Thyroid gland (tissue), 4 donors: ENCODE data around the gene PRMT7. TPM values are rescaled to one million over a fixed set of nuclear protein-coding genes. Genes with fewer than 3 reads are reported as not detected.

ENCODE experiments used
- DNase-seq, 2 donors: peaks; one replicate each; pipeline ENCODE4 v3.0.0-alpha.2; 2019
- H3K27ac ChIP-seq, 3 donors: fragments of 200-600 bp; sonication (generic); 1 replicate in 2 of 3; 2 replicates in 1 of 3; pipeline ENCODE4 v1.5.1; 2016 to 2019; ENCODE audit warnings: mild to moderate bottlenecking in 1 of 3, moderate library complexity in 1 of 3
- H3K27me3 ChIP-seq: fragments of 200-600 bp; sonication (generic); one replicate; pipeline ENCODE4 v1.5.1; 2019
- H3K36me3 ChIP-seq, 2 donors: fragments of 200-600 bp; sonication (generic); one replicate each; pipeline ENCODE4 v1.5.1; 2016 to 2019
- H3K4me1 ChIP-seq, 2 donors: fragments of 200-600 bp; sonication (generic); one replicate each; pipeline ENCODE4 v1.5.1; 2017 to 2019
- H3K4me3 ChIP-seq, 3 donors: fragments of 200-600 bp; sonication (generic); replicated peaks in 1 of 3; 1 replicate in 2 of 3; 2 replicates in 1 of 3; pipeline ENCODE4 v1.5.1; 2016; ENCODE audit warnings: mild to moderate bottlenecking in 1 of 3
- H3K9me3 ChIP-seq: fragments of 200-600 bp; sonication (generic); one replicate; pipeline ENCODE4 v1.5.1; 2017
- POLR2A ChIP-seq, 2 donors: fragments of 450-650 bp; IDR thresholded peaks; one replicate each; pipeline ENCODE4 v1.6.1; 2017; ENCODE audit warnings: antibody characterized with exemption in 2 of 2, mild to moderate bottlenecking in 2 of 2, moderate library complexity in 1 of 2
- WGBS, 2 donors: methylation state at CpG; one replicate each; pipeline ENCODE4 v1.1.5; 2017; 5-methylcytosine and 5-hydroxymethylcytosine counted together
- intact Hi-C: fragments of 100-400 bp; cut with DNase I; formaldehyde crosslinking; loops from one replicate; pipeline ENCODE4 v1.15.1; 2023
- total RNA-seq, 4 donors: library from RNA; depleted of rRNA; stranded (reverse); fragments of >200 nt; gene quantifications; one replicate each; pipeline ENCODE4 v1.2.3, GENCODE V29; 2016
- TF ChIP-seq, protein P1 (sequence below), 6 experiments: fragments of 200-600 bp in 3 of 6; fragments of 450-650 bp in 3 of 6; sonication (generic) in 3 of 6; IDR thresholded peaks; one replicate each; pipeline ENCODE4 v1.5.1; 2016 to 2019; ENCODE audit warnings: antibody characterized with exemption in 6 of 6, mild to moderate bottlenecking in 2 of 6, inconsistent platforms in 1 of 6, moderate library complexity in 1 of 6

PRMT7 gene
- total RNA-seq, 4 donors from 2014 or later, result 41.7 to 57.0 (median 46.9) TPM

DNA sequence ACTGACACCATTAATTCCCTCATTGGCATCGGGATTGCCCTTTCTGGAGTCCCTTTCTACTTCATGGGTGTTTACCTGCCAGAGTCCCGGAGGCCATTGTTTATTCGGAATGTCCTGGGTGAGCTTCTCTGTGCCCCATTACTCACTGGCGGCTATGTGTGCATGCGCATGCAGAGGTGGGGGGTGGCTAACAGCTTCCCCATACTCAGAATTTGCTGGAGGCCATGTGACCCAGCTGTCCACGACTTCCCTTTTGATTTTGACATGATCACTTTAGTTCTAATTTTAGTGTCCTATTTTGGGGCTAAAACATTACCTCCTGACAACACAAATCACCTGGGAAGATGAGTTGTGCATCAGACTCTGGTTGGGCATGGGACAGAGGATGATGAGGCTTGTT, 14.1 kb upstream of the PRMT7 start:
- Histone ChIP-seq H3K36me3 (peaks cover 70 to 74% of the 10 kb centered on the region in 2 donors), H3K9me3 (no peaks in the 10 kb centered on the region), H3K4me3 (no peak overlapping the region), H3K4me1 (peaks cover 0 to 20% of the 10 kb centered on the region in 2 donors), H3K27ac (no peak overlapping the region), H3K27me3 (no peaks in the 10 kb centered on the region)
- no peak for DNase-seq
- intact Hi-C loops, result no loop called here
- TF ChIP-seq, protein P1, sequence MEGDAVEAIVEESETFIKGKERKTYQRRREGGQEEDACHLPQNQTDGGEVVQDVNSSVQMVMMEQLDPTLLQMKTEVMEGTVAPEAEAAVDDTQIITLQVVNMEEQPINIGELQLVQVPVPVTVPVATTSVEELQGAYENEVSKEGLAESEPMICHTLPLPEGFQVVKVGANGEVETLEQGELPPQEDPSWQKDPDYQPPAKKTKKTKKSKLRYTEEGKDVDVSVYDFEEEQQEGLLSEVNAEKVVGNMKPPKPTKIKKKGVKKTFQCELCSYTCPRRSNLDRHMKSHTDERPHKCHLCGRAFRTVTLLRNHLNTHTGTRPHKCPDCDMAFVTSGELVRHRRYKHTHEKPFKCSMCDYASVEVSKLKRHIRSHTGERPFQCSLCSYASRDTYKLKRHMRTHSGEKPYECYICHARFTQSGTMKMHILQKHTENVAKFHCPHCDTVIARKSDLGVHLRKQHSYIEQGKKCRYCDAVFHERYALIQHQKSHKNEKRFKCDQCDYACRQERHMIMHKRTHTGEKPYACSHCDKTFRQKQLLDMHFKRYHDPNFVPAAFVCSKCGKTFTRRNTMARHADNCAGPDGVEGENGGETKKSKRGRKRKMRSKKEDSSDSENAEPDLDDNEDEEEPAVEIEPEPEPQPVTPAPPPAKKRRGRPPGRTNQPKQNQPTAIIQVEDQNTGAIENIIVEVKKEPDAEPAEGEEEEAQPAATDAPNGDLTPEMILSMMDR (IDR thresholded peaks at IDR 0.05), result no peak
- TF ChIP-seq POLR2A (IDR thresholded peaks at IDR 0.05), result no peak
- WGBS, 2 donors, result 86 to 96% methylated on average over 6 of the region's 6 CpGs

DNA sequence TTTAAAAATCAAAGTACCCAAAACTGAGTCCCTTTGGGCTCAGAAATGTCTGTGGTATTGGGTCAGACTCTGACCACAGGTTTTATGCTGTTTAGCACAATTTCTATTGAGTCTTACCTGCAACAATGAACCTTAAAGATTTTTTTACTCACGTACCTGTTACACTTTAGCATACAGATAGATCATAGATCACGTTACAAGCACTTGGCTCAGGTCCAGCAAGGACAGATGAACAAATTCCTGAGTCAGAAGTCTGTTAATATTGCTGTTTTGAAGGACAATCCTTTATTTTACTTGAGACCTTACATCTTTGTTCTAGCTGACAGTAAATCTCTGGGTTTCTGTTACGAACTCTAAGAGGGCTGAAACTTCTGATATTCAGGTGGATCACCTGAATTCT, 12.9 kb upstream of the PRMT7 start:
- DNase-seq, result no peak
- intact Hi-C loops, result no loop called here
- no peak for TF ChIP-seq POLR2A (IDR thresholded peaks at IDR 0.05)
- TF ChIP-seq, protein P1 (IDR thresholded peaks at IDR 0.05), result no peak
- Histone ChIP-seq H3K4me1 (peaks cover 0 to 20% of the 10 kb centered on the region in 2 donors), H3K27me3 (no peaks in the 10 kb centered on the region), H3K36me3 (peaks cover 74 to 77% of the 10 kb centered on the region in 2 donors), H3K27ac (peak overlapping the region in 1 of 3 donors; percentile 60), H3K9me3 (no peaks in the 10 kb centered on the region), H3K4me3 (no peak overlapping the region)
- WGBS, 2 donors, result 66 to 73% methylated on average over 3 of the region's 3 CpGs

DNA sequence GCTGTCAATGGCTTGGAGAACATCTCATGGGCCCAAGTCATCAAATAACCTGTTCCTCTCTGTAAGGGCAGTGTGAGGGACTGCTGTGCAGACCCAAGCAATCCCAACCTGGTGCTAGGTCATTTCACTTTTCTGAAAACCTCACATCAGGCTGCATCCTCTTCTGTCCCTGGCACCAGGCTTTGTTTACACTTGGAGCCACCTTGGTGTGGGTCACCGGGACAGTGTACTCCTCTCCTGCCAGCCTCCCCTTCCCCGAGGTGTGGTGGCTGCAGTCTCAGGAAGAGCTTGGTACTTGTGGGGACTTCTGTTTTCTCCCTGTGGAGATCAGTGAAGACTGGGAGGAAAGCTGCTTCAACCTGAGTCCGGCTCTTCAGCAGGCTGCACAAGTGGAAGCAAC, 12.5 kb upstream of the PRMT7 start:
- intact Hi-C loops, result no loop called here
- no peaks in the 10 kb centered on the region for H3K27me3 ChIP-seq
- WGBS, 2 donors, result 90% methylated on average over 2 to 3 of the region's 3 CpGs
- no peak for DNase-seq
- no peaks in the 10 kb centered on the region for H3K9me3 ChIP-seq
- no peak overlapping the region for H3K4me3 ChIP-seq
- H3K36me3 ChIP-seq, result peaks cover 70 to 76% of the 10 kb centered on the region in 2 donors
- no peak for TF ChIP-seq POLR2A (IDR thresholded peaks at IDR 0.05)
- H3K4me1 ChIP-seq, result peaks cover 0 to 20% of the 10 kb centered on the region in 2 donors
- peak overlapping the region in 2 of 3 donors; percentile 18 to 60 for H3K27ac ChIP-seq

DNA sequence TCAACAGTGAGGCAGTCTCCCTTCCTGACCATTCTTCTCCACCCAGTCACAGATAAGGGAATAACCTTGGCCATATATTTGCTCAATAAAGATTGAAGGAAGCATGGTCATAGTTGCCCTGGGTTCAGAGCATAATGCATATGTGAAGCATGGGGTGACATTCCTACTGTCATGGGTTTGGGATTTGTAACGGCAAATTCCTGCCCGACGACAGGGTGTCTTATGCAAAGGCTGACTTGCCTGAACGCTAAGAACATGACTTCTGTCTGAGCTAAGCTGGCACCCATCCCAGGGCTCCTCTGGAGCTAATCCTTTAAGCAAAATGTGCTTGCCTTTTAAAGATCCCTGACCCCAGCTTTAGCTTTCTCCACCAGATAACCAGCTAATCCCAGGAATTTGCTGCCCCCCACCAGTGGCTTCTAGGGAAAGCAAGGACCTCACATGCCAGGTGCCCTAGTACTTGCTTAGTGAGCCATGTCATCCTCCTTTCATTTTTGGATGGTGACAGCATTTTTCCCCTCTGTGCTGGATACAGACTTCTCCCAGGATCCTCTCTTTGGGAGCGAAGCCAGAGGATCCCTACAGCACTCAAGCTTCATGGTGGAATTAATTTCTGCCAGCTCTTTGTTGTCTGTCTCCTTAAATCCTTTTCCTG, 11.8 kb upstream of the PRMT7 start:
- peak; percentile 64 to 80 for DNase-seq
- WGBS, 2 donors, result 41 to 56% methylated on average over 5 of the region's 5 CpGs
- H3K4me1 ChIP-seq, result peaks cover 0 to 20% of the 10 kb centered on the region in 2 donors
- intact Hi-C loops, result no loop called here
- H3K4me3 ChIP-seq, result no peak overlapping the region
- H3K27me3 ChIP-seq, result no peaks in the 10 kb centered on the region
- TF ChIP-seq, protein P1 (IDR thresholded peaks at IDR 0.05), result no peak
- no peak for TF ChIP-seq POLR2A (IDR thresholded peaks at IDR 0.05)
- peak overlapping the region in 2 of 3 donors; percentile 18 to 60 for H3K27ac ChIP-seq
- H3K9me3 ChIP-seq, result no peaks in the 10 kb centered on the region
- peaks cover 65 to 73% of the 10 kb centered on the region in 2 donors for H3K36me3 ChIP-seq

DNA sequence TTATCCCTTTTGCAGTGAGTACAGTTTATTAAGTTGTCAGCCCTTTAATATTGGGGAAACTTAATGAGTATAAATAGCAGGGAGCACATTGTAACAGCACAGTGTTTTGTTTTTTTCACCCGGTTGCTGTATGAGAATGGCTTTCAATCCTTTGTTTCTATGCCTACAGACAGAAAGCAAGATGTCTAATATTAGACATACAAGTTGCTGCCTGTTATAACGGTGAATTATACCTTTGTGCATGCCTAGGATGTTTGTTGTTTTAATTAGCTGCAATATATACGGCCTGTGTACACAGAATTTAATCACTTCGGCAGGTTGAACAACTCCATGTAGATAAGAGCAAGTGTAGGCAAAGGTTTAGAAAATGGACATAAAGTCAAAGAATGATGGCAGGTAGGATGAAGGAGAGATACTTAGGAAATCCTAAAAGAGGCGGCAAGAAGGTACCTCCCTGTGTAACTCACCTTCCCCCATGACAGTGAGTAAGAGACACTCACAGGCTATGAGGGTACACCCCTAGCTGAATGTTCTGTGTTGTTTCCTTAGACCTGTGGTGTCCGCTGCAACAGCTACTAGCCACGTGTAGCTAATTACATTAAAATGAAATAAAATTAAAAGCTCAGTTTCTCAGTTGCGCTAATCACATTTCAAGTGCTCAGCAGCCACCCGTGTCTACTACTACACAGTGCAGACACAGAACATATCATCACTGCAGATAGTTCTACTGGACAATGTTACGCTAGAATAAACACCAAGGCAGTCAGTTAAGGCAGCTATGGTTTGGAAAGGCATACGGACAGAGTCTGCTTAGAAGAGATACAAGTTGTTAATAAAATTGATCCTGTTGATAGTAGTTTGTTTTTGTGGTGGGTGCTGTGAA, 11.0 kb upstream of the PRMT7 start:
- no peak for DNase-seq
- 84% methylated on average over 11 of the region's 11 CpGs for WGBS, 2 donors
- Histone ChIP-seq H3K36me3 (peaks cover 62 to 69% of the 10 kb centered on the region in 2 donors), H3K27me3 (no peaks in the 10 kb centered on the region), H3K27ac (peak overlapping the region in 2 of 3 donors; percentile 18 to 60), H3K9me3 (no peaks in the 10 kb centered on the region), H3K4me3 (no peak overlapping the region), H3K4me1 (peaks cover 0 to 20% of the 10 kb centered on the region in 2 donors)
- TF ChIP-seq, protein P1 (IDR thresholded peaks at IDR 0.05), result no peak
- no peak for TF ChIP-seq POLR2A (IDR thresholded peaks at IDR 0.05)
- intact Hi-C loops, result no loop called here
